ENCODE data around the gene CHAC1.

- TF ChIP-seq CTCF (IDR thresholded peaks at IDR 0.05) (no peak), POLR2A (IDR thresholded peaks at IDR 0.05) (no peak), POLR2AphosphoS5 (IDR thresholded peaks at IDR 0.05) (no peak)
Measured at GRCh38 chr15:40968290-40969085, 15.2 kb downstream of the CHAC1 start.

Measured in breast epithelium (tissue), 3 donors.